ENCODE measurements around the gene NAPB.

Gene NAPB

GRCh38 chr20:23344336-23344735 is 77.0 kb downstream of the NAPB start:
- no peak for DNase-seq (ENCODE audit: low spot score)

GRCh38 chr20:23343590-23343989 is 77.7 kb downstream of the NAPB start:
- DNase-seq (ENCODE audit: low spot score), result no peak

GRCh38 chr20:23341073-23341472 is 80.2 kb downstream of the NAPB start:
- no peak for DNase-seq (ENCODE audit: low spot score)

GRCh38 chr20:23340524-23340923 is 80.8 kb downstream of the NAPB start:
- DNase-seq (ENCODE audit: low spot score), result peak; percentile 74

- no peak for DNase-seq (ENCODE audit: low spot score)
Observed at GRCh38 chr20:23339986-23340385, 81.3 kb downstream of the NAPB start.

GRCh38 chr20:23337312-23337711 is 84.0 kb downstream of the NAPB start:
- DNase-seq (ENCODE audit: low spot score), result no peak

- no peak for DNase-seq (ENCODE audit: low spot score)
Observed at GRCh38 chr20:23336476-23336875, 84.8 kb downstream of the NAPB start.

GRCh38 chr20:23335521-23335920 is 85.8 kb downstream of the NAPB start:
- no peak for DNase-seq (ENCODE audit: low spot score)

- no peak for DNase-seq (ENCODE audit: low spot score)
Observed at GRCh38 chr20:23334111-23334510, 87.2 kb downstream of the NAPB start.

GRCh38 chr20:23332467-23332866 is 88.8 kb downstream of the NAPB start:
- no peak for DNase-seq (ENCODE audit: low spot score)

- DNase-seq (ENCODE audit: low spot score), result no peak
Observed at GRCh38 chr20:23331450-23332350, 89.6 kb downstream of the NAPB start.

- no peak for DNase-seq (ENCODE audit: low spot score)
Observed at GRCh38 chr20:23327617-23328333, 93.5 kb downstream of the NAPB start.

- no peak for DNase-seq (ENCODE audit: low spot score)
Observed at GRCh38 chr20:23326774-23327173, 94.5 kb downstream of the NAPB start.

- DNase-seq (ENCODE audit: low spot score), result no peak
Observed at GRCh38 chr20:23325107-23325506, 96.2 kb downstream of the NAPB start.
